Naive thymus-derived CD4-positive, alpha-beta T cell (primary cell): ENCODE results near the gene LRRK1. TPM values are rescaled to one million over a fixed set of nuclear protein-coding genes. Genes with fewer than 3 reads are reported as not detected.

Experiments
- ATAC-seq: fragments of 150-1000 bp; cut with Tn5 transposase; 2 replicates; pipeline ENCODE4 v1.10.0; 2021; ENCODE audit warnings: mild to moderate bottlenecking, moderate library complexity
- CTCF ChIA-PET: fragments of 350-600 bp; sonication (Branson Sonifier 250); formaldehyde crosslinking; loops from one replicate; lab custom pipeline; 2021; ENCODE audit warnings: antibody characterized with exemption; lab: Charles Lee
- POLR2A ChIA-PET: fragments of 350-600 bp; sonication (Branson Sonifier 250); formaldehyde crosslinking; loops from one replicate; lab custom pipeline; 2021; ENCODE audit warnings: antibody characterized with exemption, inconsistent platforms; lab: Charles Lee
- DNase-seq, 9 donors: peaks; one replicate each; pipeline versions ENCODE4 v3.0.0 to v3.0.0-alpha.2; 2020 to 2022; ENCODE audit warnings: mixed read lengths in 1 of 9
- H3K27ac ChIP-seq: one replicate; pipeline ENCODE4 v1.7.0; 2013; ENCODE audit warnings: mild to moderate bottlenecking, low read depth, low read length, moderate library complexity
- H3K27me3 ChIP-seq, 2 donors: one replicate each; pipeline ENCODE4 v1.7.0; 2013; ENCODE audit warnings: low read length in 2 of 2, mild to moderate bottlenecking in 2 of 2, moderate library complexity in 2 of 2; ENCODE audit not compliant: control insufficient read depth in 2 of 2, insufficient read depth in 2 of 2
- H3K36me3 ChIP-seq, 3 experiments: 1 replicate in 2 of 3; 2 replicates in 1 of 3; pipeline ENCODE4 v1.7.0; 2013; ENCODE audit warnings: low read length in 3 of 3, mild to moderate bottlenecking in 3 of 3, moderate library complexity in 1 of 3; ENCODE audit not compliant: insufficient read depth in 3 of 3, control insufficient read depth in 2 of 3
- H3K4me1 ChIP-seq, 2 donors: one replicate each; pipeline ENCODE4 v1.7.0; 2013; ENCODE audit warnings: low read length in 2 of 2, mild to moderate bottlenecking in 2 of 2, moderate library complexity in 1 of 2; ENCODE audit not compliant: control insufficient read depth in 2 of 2, insufficient read depth in 2 of 2
- H3K4me3 ChIP-seq: 2 replicates; pipeline ENCODE4 v1.7.0; 2013; ENCODE audit warnings: mild to moderate bottlenecking, low read length
- H3K9me3 ChIP-seq, 3 experiments: 1 replicate in 2 of 3; 2 replicates in 1 of 3; pipeline ENCODE4 v1.7.0; 2013; ENCODE audit warnings: low read length in 3 of 3; ENCODE audit not compliant: control insufficient read depth in 2 of 3
- H3K27ac Mint-ChIP-seq, 9 donors: one replicate each; pipeline ENCODE4 v1.8.0; 2020 to 2022; ENCODE audit warnings: mixed read lengths in 9 of 9, mild to moderate bottlenecking in 8 of 9, moderate library complexity in 5 of 9, inconsistent platforms in 2 of 9
- H3K27me3 Mint-ChIP-seq, 5 donors: one replicate each; pipeline ENCODE4 v1.8.0; 2021 to 2022; ENCODE audit warnings: mixed read lengths in 5 of 5, mild to moderate bottlenecking in 1 of 5
- H3K36me3 Mint-ChIP-seq, 5 donors: one replicate each; pipeline ENCODE4 v1.8.0; 2020 to 2022; ENCODE audit warnings: mixed read lengths in 5 of 5, mild to moderate bottlenecking in 3 of 5, inconsistent platforms in 1 of 5
- H3K4me1 Mint-ChIP-seq, 7 donors: one replicate each; pipeline ENCODE4 v1.8.0; 2020 to 2022; ENCODE audit warnings: mixed read lengths in 7 of 7, mild to moderate bottlenecking in 3 of 7, inconsistent platforms in 1 of 7
- H3K4me3 Mint-ChIP-seq, 10 donors: one replicate each; pipeline ENCODE4 v1.8.0; 2020 to 2022; ENCODE audit warnings: mild to moderate bottlenecking in 10 of 10, mixed read lengths in 10 of 10, moderate library complexity in 6 of 10, inconsistent platforms in 2 of 10
- H3K9me3 Mint-ChIP-seq, 11 donors: one replicate each; pipeline ENCODE4 v1.8.0; 2020 to 2022; ENCODE audit warnings: mixed read lengths in 11 of 11, mild to moderate bottlenecking in 4 of 11, inconsistent platforms in 1 of 11, moderate library complexity in 1 of 11
- intact Hi-C, 2 donors: fragments of 100-400 bp; cut with micrococcal nuclease; formaldehyde crosslinking; loops; one replicate each; pipeline ENCODE4 v1.15.1; 2023
- polyA plus RNA-seq, 2 donors: library from polyadenylated mRNA; unstranded; fragments of 300-500 nt; fragmentation: Illumina TruSeq; gene quantifications; one replicate each; pipeline ENCODE4 v1.2.3, GENCODE V29; 2021
- total RNA-seq, 6 experiments: library from RNA in 5 of 6; stranded (reverse) in 5 of 6; gene quantifications; 1 replicate in 5 of 6; 2 replicates in 1 of 6; pipeline ENCODE4 v1.2.3 and lab custom pipeline; 2021 to 2026

Gene LRRK1
- total and polyA plus RNA-seq, 7 experiments from 2014 or later, result 0.54 to 15.1 (median 0.60) TPM; not detected in 2

- peak overlapping the region in 1 of 9 donors; percentile 27 for H3K27ac Mint-ChIP-seq
Observed at GRCh38 chr15:101101676-101102075, 182.5 kb downstream of the LRRK1 start.

DNA sequence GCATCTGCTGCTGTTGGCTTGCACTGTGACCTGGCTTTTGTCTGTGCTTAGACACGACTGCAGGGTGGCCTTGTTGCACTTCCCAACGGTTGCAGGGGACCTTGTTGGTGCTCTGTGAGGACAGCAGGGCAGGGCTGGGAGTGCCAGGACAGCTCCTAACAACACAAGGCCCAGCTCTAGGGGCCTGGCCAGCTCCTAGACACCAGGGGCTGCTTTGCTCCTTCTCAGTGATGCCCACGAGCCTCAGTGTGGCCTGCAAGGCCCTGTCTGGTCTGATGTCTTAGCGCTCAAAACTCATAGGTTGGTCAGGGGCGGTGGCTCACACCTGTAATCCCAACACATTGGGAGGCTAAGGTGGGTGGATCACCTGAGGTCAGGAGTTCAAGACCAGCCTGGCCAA is 183.6 kb downstream of the LRRK1 start:
- H3K4me3 ChIP-seq, result no peak overlapping the region
- ChIA-PET CTCF (interaction anchor here (0.7 to 2.3 kb wide), 2 partner anchors 87 to 155 kb away, joined by 3 to 7 read pairs; no protein-coding TSS in a partner anchor), POLR2A (no interaction called here)
- no peaks in the 10 kb centered on the region for H3K36me3 Mint-ChIP-seq
- H3K9me3 ChIP-seq, result no peaks in the 10 kb centered on the region
- intact Hi-C loops, result no loop called here
- no peak overlapping the region for H3K27ac ChIP-seq
- no peaks in the 10 kb centered on the region for H3K27me3 ChIP-seq
- no peaks in the 10 kb centered on the region for H3K4me1 ChIP-seq
- DNase-seq, result no peak
- no peak overlapping the region for H3K27ac Mint-ChIP-seq
- peaks cover 0 to 9% (median 0%) of the 10 kb centered on the region in 7 donors for H3K4me1 Mint-ChIP-seq
- H3K9me3 Mint-ChIP-seq, result peaks cover 0 to 2% (median 0%) of the 10 kb centered on the region in 11 donors
- H3K36me3 ChIP-seq, result no peaks in the 10 kb centered on the region
- H3K27me3 Mint-ChIP-seq, result no peaks in the 10 kb centered on the region
- no peak for ATAC-seq
- H3K4me3 Mint-ChIP-seq, result no peak overlapping the region

More at GRCh38 chr15:101101676-101102075, 182.5 kb downstream of the LRRK1 start:
- CTCF ChIA-PET, result interaction anchor here (0.6 to 2.3 kb wide), 3 partner anchors 93 to 157 kb away, joined by 3 to 7 read pairs (median 3); no protein-coding TSS in a partner anchor
- no peaks in the 10 kb centered on the region for H3K4me1 ChIP-seq
- DNase-seq (no peak), ATAC-seq (no peak)
- H3K36me3 Mint-ChIP-seq, result no peaks in the 10 kb centered on the region
- intact Hi-C loops, result no loop called here
- peaks cover 0 to 9% (median 0%) of the 10 kb centered on the region in 7 donors for H3K4me1 Mint-ChIP-seq
- H3K9me3 Mint-ChIP-seq, result peaks cover 0 to 2% (median 0%) of the 10 kb centered on the region in 11 donors
- H3K27me3 Mint-ChIP-seq, result peaks cover 0 to under 1% (median 0%) of the 10 kb centered on the region in 5 donors
- H3K36me3 ChIP-seq, result no peaks in the 10 kb centered on the region
- POLR2A ChIA-PET, result no interaction called here
- no peaks in the 10 kb centered on the region for H3K27me3 ChIP-seq
- H3K9me3 ChIP-seq, result no peaks in the 10 kb centered on the region
- H3K4me3 ChIP-seq, result no peak overlapping the region
- no peak overlapping the region for H3K4me3 Mint-ChIP-seq
- H3K27ac ChIP-seq, result no peak overlapping the region

- Histone ChIP-seq H3K9me3 (peaks cover 0 to 4% (median 0%) of the 10 kb centered on the region in 3 experiments), H3K4me1 (no peaks in the 10 kb centered on the region), H3K4me3 (no peak overlapping the region), H3K27ac (no peak overlapping the region), H3K36me3 (no peaks in the 10 kb centered on the region), H3K27me3 (no peaks in the 10 kb centered on the region)
- Mint-ChIP-seq H3K27ac (no peak overlapping the region), H3K9me3 (peaks cover 0 to 2% (median 0%) of the 10 kb centered on the region in 11 donors), H3K4me3 (no peak overlapping the region), H3K27me3 (no peaks in the 10 kb centered on the region), H3K36me3 (no peaks in the 10 kb centered on the region), H3K4me1 (peaks cover 0 to 8% (median 0%) of the 10 kb centered on the region in 7 donors)
- DNase-seq (no peak), ATAC-seq (no peak)
- intact Hi-C loops, result no loop called here
- CTCF ChIA-PET, result no interaction called here
- POLR2A ChIA-PET, result no interaction called here
Observed at GRCh38 chr15:101103598-101103997, 184.4 kb downstream of the LRRK1 start.

- Mint-ChIP-seq H3K27ac (no peak overlapping the region), H3K4me1 (peaks cover 0 to 6% (median 0%) of the 10 kb centered on the region in 7 donors)
- no peak for DNase-seq
Observed at GRCh38 chr15:101104141-101104540, 185.0 kb downstream of the LRRK1 start.

GRCh38 chr15:101105059-101105891 is 186.1 kb downstream of the LRRK1 start:
- POLR2A ChIA-PET, result no interaction called here
- H3K9me3 Mint-ChIP-seq, result peaks cover 0 to 2% (median 0%) of the 10 kb centered on the region in 11 donors
- no peak for ATAC-seq

More at GRCh38 chr15:101104141-101104540, 185.0 kb downstream of the LRRK1 start:
- no peaks in the 10 kb centered on the region for H3K36me3 ChIP-seq
- no peak overlapping the region for H3K27ac ChIP-seq
- Mint-ChIP-seq H3K36me3 (no peaks in the 10 kb centered on the region), H3K27me3 (no peaks in the 10 kb centered on the region), H3K4me3 (no peak overlapping the region), H3K9me3 (peaks cover 0 to 2% (median 0%) of the 10 kb centered on the region in 11 donors)
- H3K9me3 ChIP-seq, result peaks cover 0 to 4% (median 0%) of the 10 kb centered on the region in 3 experiments
- POLR2A ChIA-PET, result no interaction called here
- CTCF ChIA-PET, result no interaction called here
- H3K27me3 ChIP-seq, result no peaks in the 10 kb centered on the region
- no peak overlapping the region for H3K4me3 ChIP-seq
- ATAC-seq, result no peak
- H3K4me1 ChIP-seq, result no peaks in the 10 kb centered on the region
- intact Hi-C loops, result no loop called here

DNA sequence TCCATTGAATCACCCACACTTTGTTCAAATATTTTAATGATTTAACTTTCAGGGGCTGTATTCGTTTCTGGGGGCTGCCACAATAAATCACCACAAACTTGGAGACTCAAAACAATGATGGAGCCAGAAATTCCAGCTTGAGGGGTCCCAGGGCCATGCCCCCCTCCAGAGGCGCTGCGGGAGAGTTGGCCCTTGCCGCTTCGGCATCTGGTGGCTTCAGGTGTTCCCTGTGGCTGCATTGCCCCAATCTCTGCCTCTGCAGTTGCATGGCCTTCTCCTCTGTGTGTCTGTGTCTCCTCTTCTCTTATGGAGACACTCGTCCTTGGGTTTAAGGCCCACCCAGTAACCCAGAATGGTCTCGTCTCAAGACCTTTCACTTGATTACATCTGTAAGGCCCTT is 187.9 kb downstream of the LRRK1 start:
- Histone ChIP-seq H3K9me3 (peaks cover 0 to 4% (median 0%) of the 10 kb centered on the region in 3 experiments), H3K27ac (no peak overlapping the region), H3K4me1 (no peaks in the 10 kb centered on the region), H3K27me3 (no peaks in the 10 kb centered on the region), H3K4me3 (no peak overlapping the region), H3K36me3 (no peaks in the 10 kb centered on the region)
- no peak overlapping the region for H3K4me3 Mint-ChIP-seq
- DNase-seq, result no peak
- POLR2A ChIA-PET, result no interaction called here
- H3K36me3 Mint-ChIP-seq, result no peaks in the 10 kb centered on the region
- no peak for ATAC-seq
- no peaks in the 10 kb centered on the region for H3K27me3 Mint-ChIP-seq
- H3K27ac Mint-ChIP-seq, result peak overlapping the region in 2 of 9 donors; percentile 21 to 51
- no peaks in the 10 kb centered on the region for H3K9me3 Mint-ChIP-seq
- intact Hi-C loops, result no loop called here
- CTCF ChIA-PET, result no interaction called here
- H3K4me1 Mint-ChIP-seq, result no peaks in the 10 kb centered on the region

More at GRCh38 chr15:101105059-101105891, 186.1 kb downstream of the LRRK1 start:
- intact Hi-C loops, result no loop called here
- Histone ChIP-seq H3K4me3 (no peak overlapping the region), H3K4me1 (no peaks in the 10 kb centered on the region), H3K27ac (no peak overlapping the region), H3K27me3 (no peaks in the 10 kb centered on the region), H3K36me3 (no peaks in the 10 kb centered on the region), H3K9me3 (peaks cover 0 to 4% (median 0%) of the 10 kb centered on the region in 3 experiments)
- CTCF ChIA-PET, result no interaction called here
- H3K27me3 Mint-ChIP-seq, result no peaks in the 10 kb centered on the region
- H3K36me3 Mint-ChIP-seq, result no peaks in the 10 kb centered on the region
- no peak overlapping the region for H3K27ac Mint-ChIP-seq
- DNase-seq, result no peak
- H3K4me1 Mint-ChIP-seq, result no peaks in the 10 kb centered on the region
- H3K4me3 Mint-ChIP-seq, result no peak overlapping the region
